Breast epithelium (tissue), 4 donors: ENCODE results near the gene SRPRB. TPM values are rescaled to one million over a fixed set of nuclear protein-coding genes. Genes with fewer than 3 reads are reported as not detected.

Experiments
- DNase-seq, 2 donors: peaks; one replicate each; pipeline ENCODE4 v3.0.0-alpha.2; 2019; ENCODE audit warnings: low spot score in 2 of 2
- H3K27ac ChIP-seq, 2 donors: fragments of 200-600 bp; sonication (generic) in 1 of 2; one replicate each; pipeline ENCODE4 v1.5.1; 2016 to 2019; ENCODE audit warnings: mild to moderate bottlenecking in 1 of 2
- H3K27me3 ChIP-seq, 2 donors: fragments of 200-600 bp; sonication (generic) in 1 of 2; one replicate each; pipeline versions ENCODE4 v1.5.1 to v1.6.0; 2017 to 2019; ENCODE audit warnings: control low read depth in 1 of 2, mild to moderate bottlenecking in 1 of 2
- H3K36me3 ChIP-seq: fragments of 200-600 bp; one replicate; pipeline ENCODE4 v1.5.1; 2019
- H3K4me1 ChIP-seq, 2 donors: fragments of 200-600 bp; sonication (generic); one replicate each; pipeline ENCODE4 v1.5.1; 2016 to 2019; ENCODE audit warnings: control low read depth in 1 of 2
- H3K4me3 ChIP-seq, 3 donors: fragments of 200-600 bp; sonication (generic); 1 replicate in 2 of 3; 2 replicates in 1 of 3; pipeline ENCODE4 v1.5.1; 2016 to 2019; ENCODE audit warnings: mild to moderate bottlenecking in 3 of 3, moderate library complexity in 2 of 3
- H3K9me3 ChIP-seq, 2 donors: fragments of 200-600 bp; sonication (generic) in 1 of 2; one replicate each; pipeline ENCODE4 v1.5.1; 2016 to 2019; ENCODE audit warnings: control low read depth in 1 of 2
- POLR2A ChIP-seq: fragments of 450-650 bp; IDR thresholded peaks from one replicate; pipeline ENCODE4 v1.6.1; 2016; ENCODE audit warnings: antibody characterized with exemption, mild to moderate bottlenecking, moderate library complexity
- POLR2AphosphoS5 ChIP-seq, 3 donors: sonication (generic); formaldehyde crosslinking; IDR thresholded peaks; one replicate each; pipeline ENCODE4 v1.6.1; 2017; ENCODE audit warnings: antibody characterized with exemption in 3 of 3
- intact Hi-C: fragments of 100-400 bp; cut with DNase I; formaldehyde crosslinking; loops from one replicate; pipeline ENCODE4 v1.15.1; 2023; ENCODE audit warnings: low total_unique reads
- total RNA-seq, 3 donors: library from RNA; depleted of rRNA; stranded (reverse); fragments of >200 nt; gene quantifications; one replicate each; pipeline ENCODE4 v1.1.0, GENCODE V29; 2016
- TF ChIP-seq, protein P1 (sequence below), 3 donors: fragments of 450-650 bp; IDR thresholded peaks; one replicate each; pipeline ENCODE4 v1.5.1; 2016 to 2017; ENCODE audit warnings: antibody characterized with exemption in 3 of 3, mild to moderate bottlenecking in 3 of 3, moderate library complexity in 3 of 3

SRPRB gene
- total RNA-seq, 3 donors from 2014 or later = 17.1 to 35.1 (median 28.4) TPM

DNA sequence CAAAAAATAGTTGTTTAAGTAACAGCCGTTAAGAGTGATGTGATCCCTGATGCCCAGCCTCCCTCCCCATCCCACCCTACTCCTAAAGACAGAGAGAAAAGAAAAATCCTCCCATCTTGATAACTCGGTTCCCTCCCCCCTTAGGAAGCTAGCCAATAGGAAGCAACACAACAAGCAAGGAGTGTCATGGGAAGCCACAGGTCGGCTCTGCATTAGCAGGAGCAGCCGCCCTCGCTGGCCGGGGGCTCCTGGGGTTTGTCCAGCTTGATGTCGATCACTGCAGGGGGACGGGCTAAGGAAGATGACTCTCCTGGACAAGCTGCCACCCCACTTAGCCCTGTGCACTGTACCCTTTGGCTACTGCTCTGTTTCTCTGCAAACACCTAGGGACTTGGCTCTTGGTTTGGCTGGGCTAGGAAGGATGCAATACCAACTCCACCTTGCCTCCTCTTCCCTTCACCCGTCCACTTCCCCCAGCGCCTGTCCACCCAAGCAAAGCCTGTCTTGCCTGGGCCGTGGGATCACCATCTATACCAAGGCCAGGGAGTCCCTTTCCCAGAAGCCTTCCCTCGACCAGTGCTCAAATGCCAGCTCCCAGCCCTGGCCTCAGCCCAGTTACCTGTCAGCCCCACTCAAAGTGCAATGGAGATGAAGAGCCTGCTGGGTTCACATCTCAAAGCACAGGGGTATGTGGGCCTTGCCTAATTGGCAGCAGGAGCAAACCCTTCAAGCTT is 23.1 kb downstream of the SRPRB start:
- no peak overlapping the region for H3K27ac ChIP-seq
- no peak overlapping the region for H3K4me3 ChIP-seq
- H3K9me3 ChIP-seq = no peaks in the 10 kb centered on the region
- no peaks in the 10 kb centered on the region for H3K36me3 ChIP-seq
- no peaks in the 10 kb centered on the region for H3K4me1 ChIP-seq
- intact Hi-C loops = no loop called here
- TF ChIP-seq POLR2AphosphoS5 (IDR thresholded peaks at IDR 0.05) (no peak), POLR2A (no peak)
- TF ChIP-seq, protein P1, sequence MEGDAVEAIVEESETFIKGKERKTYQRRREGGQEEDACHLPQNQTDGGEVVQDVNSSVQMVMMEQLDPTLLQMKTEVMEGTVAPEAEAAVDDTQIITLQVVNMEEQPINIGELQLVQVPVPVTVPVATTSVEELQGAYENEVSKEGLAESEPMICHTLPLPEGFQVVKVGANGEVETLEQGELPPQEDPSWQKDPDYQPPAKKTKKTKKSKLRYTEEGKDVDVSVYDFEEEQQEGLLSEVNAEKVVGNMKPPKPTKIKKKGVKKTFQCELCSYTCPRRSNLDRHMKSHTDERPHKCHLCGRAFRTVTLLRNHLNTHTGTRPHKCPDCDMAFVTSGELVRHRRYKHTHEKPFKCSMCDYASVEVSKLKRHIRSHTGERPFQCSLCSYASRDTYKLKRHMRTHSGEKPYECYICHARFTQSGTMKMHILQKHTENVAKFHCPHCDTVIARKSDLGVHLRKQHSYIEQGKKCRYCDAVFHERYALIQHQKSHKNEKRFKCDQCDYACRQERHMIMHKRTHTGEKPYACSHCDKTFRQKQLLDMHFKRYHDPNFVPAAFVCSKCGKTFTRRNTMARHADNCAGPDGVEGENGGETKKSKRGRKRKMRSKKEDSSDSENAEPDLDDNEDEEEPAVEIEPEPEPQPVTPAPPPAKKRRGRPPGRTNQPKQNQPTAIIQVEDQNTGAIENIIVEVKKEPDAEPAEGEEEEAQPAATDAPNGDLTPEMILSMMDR (IDR thresholded peaks at IDR 0.05) = no peak
- no peaks in the 10 kb centered on the region for H3K27me3 ChIP-seq
- DNase-seq = peak in 1 of 2 donors; percentile 1

DNA sequence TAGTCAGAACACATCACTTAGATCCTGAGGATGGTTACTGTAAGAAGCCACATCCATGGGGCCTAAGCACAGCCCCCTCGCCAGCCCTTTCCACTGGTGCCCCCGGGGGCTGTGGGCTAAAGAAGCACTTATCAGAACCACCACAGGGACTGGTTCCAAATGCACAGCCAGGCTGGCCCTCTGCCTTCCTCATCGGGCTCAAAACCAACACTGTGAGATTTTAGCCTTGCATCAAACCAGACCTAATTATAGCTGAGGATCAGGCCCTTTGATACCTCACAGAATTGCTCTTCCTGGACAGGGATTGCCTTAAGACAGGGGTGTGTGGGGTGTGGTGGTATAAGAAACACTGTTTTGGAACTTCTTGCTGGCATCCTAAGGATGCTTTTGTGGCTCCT is 23.7 kb downstream of the SRPRB start:
- Histone ChIP-seq H3K36me3 (no peaks in the 10 kb centered on the region), H3K4me3 (no peak overlapping the region), H3K4me1 (no peaks in the 10 kb centered on the region), H3K27me3 (no peaks in the 10 kb centered on the region), H3K9me3 (no peaks in the 10 kb centered on the region), H3K27ac (no peak overlapping the region)
- intact Hi-C loops = no loop called here
- DNase-seq = no peak
- TF ChIP-seq, protein P1 (IDR thresholded peaks at IDR 0.05) = no peak
- no peak for TF ChIP-seq POLR2A

DNA sequence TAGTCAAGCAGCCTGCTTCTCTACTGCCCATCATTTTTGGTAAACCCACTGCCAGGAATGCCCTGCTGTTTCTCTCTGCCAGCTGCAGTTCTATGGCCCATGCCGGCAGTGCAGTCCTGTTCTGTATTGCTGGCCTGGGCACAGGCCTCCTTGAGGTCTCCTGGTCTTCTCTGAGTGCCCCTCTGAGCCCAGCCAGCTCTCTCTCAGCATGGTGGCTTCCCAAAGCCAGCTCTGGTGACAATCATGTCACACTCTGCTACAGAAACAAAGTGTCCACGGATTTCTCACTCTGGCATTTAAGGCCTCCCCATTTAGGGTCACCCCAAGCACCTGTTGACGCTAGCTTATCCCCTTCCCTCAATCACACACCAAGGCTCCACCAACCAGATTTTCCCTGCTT is 24.5 kb downstream of the SRPRB start:
- intact Hi-C loops = no loop called here
- Histone ChIP-seq H3K27ac (no peak overlapping the region), H3K9me3 (no peaks in the 10 kb centered on the region), H3K4me1 (no peaks in the 10 kb centered on the region), H3K27me3 (no peaks in the 10 kb centered on the region), H3K36me3 (no peaks in the 10 kb centered on the region), H3K4me3 (no peak overlapping the region)
- TF ChIP-seq POLR2AphosphoS5 (IDR thresholded peaks at IDR 0.05) (no peak), POLR2A (no peak)
- TF ChIP-seq, protein P1 (IDR thresholded peaks at IDR 0.05) = no peak
- no peak for DNase-seq

DNA sequence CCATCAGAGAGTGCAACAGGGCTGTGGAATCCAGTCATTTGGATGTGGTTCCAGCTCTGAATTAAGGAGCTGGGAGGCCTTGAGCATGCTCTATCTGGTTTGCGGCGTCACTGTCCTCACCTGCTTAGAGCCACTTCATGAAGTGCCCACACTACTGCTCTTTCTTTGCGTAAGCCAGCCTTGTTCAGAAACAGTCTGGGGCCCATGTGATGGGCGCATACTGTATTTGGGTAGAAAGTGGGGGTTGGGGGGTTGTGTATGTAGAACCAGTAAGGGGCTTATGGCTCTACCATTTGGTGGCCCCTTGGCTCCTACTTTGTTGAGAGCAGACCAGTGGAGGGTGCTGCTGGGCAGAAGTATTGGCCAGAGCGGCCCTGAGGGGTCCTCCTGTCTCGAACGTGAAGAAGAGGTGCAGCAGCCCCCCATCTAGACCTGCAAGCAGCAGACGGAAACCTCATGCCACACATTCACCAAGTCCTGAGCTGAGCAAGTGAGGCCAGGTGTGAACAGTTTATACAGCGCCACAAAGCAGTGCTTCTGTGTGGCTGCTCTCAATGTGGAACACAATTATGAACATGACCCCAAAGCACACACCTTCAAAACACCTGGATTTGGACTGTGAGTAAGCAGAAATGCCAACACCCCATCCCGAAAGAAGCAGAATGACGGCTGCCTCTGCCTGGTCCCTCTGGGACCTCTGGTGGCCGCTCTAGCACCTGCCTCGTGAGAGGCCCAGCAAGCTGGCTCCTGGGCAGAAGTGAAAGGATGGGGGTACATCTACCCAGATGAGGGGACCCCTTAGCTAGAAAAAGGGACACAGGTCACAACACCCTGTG is 26.6 kb downstream of the SRPRB start:
- no peaks in the 10 kb centered on the region for H3K27me3 ChIP-seq
- no peaks in the 10 kb centered on the region for H3K9me3 ChIP-seq
- no peak overlapping the region for H3K4me3 ChIP-seq
- H3K27ac ChIP-seq = no peak overlapping the region
- H3K4me1 ChIP-seq = no peaks in the 10 kb centered on the region
- no peaks in the 10 kb centered on the region for H3K36me3 ChIP-seq
- intact Hi-C loops = no loop called here
- no peak for DNase-seq
- TF ChIP-seq, protein P1 (IDR thresholded peaks at IDR 0.05) = no peak
- TF ChIP-seq POLR2A (no peak), POLR2AphosphoS5 (IDR thresholded peaks at IDR 0.05) (no peak)

GRCh38 chr3:133832802-133833144 is 27.2 kb downstream of the SRPRB start:
- no peak overlapping the region for H3K4me3 ChIP-seq
- no peak for DNase-seq
- no peak overlapping the region for H3K27ac ChIP-seq
- no peak for TF ChIP-seq POLR2AphosphoS5 (IDR thresholded peaks at IDR 0.05)
- no peak for TF ChIP-seq POLR2A
- TF ChIP-seq, protein P1 (IDR thresholded peaks at IDR 0.05) = no peak
- no peaks in the 10 kb centered on the region for H3K36me3 ChIP-seq
- H3K9me3 ChIP-seq = no peaks in the 10 kb centered on the region
- no peaks in the 10 kb centered on the region for H3K27me3 ChIP-seq
- intact Hi-C loops = no loop called here
- no peaks in the 10 kb centered on the region for H3K4me1 ChIP-seq
